ENCODE results near the gene TRIM17.

TRIM17 gene

DNA sequence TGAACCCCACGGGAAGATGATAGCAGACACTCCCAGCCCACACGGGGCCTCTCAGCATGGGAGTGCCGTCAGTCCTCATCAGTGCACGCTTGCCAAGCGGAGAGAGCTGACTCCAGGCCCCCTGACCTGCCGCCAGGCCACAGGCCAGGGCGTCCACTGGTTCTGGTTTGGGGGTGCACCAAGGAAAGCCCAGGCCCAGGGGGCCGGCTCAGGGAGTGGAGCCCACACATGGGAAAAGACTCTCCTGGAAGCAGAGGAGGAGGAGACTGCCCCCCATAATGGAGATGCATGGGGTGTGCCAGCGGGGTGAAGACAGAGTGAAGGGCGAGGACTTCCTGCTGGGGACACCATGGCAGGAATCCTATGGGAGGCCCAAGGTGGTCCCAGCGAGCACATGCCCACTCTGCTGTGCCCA lies 16.4 kb downstream of the TRIM17 start:
- DNase-seq, result no peak

- no peak for DNase-seq
Measured at GRCh38 chr1:228399531-228400236, 17.0 kb downstream of the TRIM17 start.

DNA sequence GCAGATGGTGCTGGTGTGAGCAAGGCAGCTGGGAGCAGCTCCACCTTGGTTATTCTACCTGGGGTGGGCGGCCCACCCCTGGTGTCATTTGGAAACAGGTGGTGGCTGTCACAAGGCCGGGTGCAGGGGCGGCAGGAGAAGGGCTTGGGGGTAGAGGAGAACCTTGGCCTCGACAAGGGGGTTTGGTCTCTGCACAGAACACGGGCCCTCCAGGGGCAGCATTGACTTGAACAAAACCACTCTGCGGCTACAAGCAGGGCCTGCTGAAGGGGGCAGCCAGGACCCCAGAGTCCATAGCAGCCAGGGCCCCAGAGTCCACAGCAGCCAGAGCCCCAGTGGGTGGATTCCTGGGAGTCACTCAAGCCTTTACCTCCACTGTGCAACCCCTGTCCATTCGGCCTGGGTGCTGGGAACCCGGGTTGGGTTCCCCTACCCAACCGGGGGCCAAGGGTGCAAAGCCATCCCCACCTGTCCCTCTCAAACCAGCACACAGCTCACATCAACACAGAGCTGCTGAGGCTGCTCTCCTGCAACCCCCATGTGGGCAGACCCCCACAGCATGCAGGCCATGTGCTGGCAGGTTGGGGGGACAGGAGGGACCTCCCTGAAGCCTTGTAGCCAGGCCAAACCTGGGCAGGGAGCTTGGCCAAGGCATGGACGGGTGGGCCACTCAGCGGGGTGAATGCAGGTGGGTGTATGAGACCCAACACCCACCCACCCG lies 17.8 kb downstream of the TRIM17 start:
- no peak for DNase-seq

DNA sequence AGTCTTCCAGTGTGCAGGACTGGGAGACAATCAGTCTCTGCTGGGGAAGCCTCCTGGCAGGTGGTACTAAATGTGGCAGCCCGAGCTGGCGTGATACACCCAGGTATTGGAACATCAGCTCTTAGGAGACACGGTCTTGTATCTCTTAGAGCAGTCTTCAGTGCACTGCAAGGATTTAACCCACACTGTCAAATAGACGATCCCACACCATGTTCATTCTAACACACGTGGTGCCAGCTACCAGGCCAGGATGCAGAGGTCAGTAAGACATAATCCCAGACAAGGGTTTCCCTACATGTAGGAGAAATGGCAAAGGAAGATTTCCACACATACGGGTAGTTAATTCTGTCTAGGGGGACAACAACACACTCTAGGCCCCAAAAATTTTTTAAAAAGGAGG lies 18.7 kb downstream of the TRIM17 start:
- DNase-seq, result no peak

- no peak for DNase-seq
Measured at GRCh38 chr1:228396770-228397662, 19.6 kb downstream of the TRIM17 start.

DNA sequence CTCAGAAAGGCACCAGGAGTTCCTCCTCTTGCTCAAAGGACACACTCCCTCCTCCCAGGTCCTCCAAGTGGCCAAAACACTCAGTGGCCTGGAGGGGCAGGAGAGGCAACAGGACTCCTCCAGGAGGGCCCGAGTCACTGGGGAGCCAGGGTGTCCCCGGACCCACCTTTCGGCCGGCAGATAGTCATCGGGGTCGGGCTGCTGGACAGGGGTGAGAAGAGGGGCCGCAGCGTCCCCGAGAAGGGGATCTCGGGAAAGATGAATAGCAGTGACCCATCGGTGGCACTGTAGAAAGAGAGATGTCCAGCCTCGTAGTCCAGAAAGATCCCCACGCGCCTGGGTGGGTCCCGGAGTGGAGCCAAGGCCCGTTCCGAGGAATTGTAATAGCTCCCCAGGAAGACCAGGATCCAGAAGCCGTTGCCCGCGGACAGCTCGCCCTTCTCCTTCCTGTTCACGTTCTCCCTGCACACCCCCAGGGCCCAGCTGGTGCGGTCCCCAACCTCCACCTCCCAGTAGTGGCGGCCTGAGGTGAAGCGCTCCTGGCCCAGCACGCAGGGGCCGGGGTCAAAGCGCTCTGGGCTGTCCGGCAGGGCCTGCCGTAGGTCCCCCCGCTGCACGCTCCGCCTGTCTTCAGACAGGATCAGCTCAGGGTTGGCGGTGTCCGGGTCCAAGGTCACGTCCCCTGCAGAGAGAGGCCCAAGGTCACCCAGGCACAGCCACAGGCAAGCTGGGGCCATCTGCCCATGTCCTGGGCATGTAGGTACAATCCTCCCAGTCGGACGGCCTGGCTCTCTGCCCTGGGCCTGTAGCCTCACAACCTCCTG lies 21.9 kb downstream of the TRIM17 start:
- no peak for DNase-seq

- no peak for DNase-seq
Measured at GRCh38 chr1:228393811-228394570, 22.7 kb downstream of the TRIM17 start.

GRCh38 chr1:228393268-228393701 lies 23.4 kb downstream of the TRIM17 start:
- no peak for DNase-seq

DNA sequence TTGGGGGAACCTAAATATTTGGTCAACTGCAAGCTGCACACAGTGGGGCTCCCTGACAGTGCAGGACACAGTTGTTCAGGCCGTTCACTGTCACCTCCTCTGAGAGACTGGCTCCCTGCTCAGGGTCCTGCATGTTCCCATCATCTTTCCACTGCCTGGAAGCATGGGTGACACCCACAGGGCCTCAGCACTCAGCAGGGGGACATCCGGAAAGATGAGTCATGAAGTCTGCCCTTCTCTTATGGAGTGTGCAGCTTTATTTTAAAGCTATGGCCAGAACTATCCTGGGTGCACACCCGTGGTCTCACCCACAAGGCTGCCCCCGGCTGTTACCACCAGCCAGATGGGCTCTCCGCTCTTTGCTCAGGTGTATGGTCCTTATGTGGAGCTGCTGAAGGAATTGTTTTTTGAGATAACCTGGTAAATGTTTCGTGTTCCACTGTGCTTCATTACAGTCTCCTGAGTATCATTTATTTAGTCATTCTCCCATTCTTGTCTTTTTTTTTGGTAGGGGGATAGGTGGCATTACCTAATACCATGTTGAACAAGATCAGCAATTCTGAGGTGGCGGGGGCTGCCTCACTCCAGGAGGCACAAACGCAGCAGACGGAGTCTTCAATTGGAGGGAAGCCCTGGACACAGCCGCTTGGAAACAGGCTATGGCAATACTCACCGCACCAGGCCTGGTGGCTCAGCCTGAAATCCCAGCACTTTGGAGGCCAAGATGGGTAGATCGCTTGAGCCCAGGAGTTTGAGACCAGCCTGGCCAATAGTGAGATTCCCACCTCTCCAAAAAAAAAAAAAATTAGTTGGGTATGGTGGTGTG lies 24.3 kb downstream of the TRIM17 start:
- no peak for DNase-seq

GRCh38 chr1:228391411-228392020 lies 25.1 kb downstream of the TRIM17 start:
- DNase-seq, result no peak

GRCh38 chr1:228390649-228391048 lies 26.0 kb downstream of the TRIM17 start:
- no peak for DNase-seq

GRCh38 chr1:228387321-228387720 lies 29.3 kb downstream of the TRIM17 start:
- DNase-seq, result no peak

DNA sequence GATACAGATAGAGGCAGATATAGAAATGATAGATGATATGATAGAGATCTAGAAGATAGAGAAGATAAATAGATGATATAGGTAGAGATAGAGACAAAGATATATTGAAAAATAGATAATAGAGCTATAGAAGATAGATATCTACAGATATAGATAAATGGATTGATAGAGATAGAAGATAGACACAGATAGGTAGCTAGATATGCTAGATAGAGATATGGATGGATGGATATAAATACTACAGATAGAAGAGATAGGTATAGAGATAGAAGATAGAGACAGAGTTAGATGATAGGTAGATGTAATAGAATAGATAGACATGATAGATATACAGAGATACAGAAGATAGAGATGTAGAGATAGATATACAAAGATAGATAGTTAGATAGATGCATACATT lies 31.4 kb downstream of the TRIM17 start:
- no peak for DNase-seq

DNA sequence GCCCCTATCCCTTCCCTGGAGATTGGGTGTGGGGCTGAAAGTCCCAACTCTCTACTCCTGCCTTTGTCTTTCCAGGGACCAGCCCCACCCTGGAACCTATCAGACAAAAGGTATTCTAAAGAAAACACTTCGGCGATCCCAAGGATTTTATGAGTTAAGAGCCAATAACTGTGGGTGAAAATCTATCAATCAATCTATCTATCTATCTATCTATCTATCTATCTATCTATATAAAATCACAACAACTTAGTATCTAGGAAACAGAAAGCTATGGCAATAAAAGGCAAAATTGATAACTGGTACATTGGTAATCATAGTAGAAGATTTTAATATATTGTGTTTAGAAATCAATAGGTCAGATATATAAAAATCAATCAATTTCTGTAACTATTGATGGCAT lies 32.9 kb downstream of the TRIM17 start:
- DNase-seq, result no peak

DNA sequence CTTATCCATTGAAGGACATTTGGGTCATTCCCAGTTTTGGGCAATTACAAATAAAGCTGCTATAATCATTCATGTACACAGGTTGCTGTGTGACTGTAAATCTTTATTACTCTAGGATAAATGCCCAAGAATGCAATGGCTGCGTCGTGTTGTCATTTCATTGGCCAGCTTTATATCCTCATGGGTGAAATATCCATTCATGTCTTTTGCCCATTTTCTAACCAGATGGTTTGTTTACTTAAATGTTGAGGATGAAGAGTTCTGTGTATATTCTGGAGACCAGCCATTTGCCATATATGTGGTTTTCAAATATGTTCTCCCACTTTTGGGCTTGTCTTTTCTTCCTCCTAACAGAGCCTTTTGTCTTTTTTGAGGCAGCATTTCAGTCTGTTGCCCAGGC lies 35.3 kb downstream of the TRIM17 start:
- no peak for DNase-seq

DNA sequence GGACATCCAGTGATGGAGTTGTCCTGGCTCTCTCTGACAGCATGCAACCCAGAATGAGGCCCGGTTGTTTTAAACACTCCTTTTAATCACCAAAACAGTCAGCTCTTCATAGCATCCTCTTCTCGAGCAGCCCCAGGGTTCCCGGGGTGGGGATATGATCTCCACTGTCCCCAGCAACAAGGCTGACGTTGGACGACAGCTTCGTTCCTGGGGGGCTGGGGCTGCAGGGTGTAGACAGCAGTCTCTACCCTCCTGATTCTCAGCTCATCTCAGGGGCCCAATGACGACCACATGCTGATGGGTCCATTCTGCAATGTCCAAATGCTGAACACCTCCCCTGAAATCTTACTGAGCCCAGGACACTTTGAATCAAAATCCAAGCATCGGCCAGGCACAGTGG lies 37.0 kb downstream of the TRIM17 start:
- no peak for DNase-seq

GRCh38 chr1:228378873-228379460 lies 37.7 kb downstream of the TRIM17 start:
- no peak for DNase-seq

DNA sequence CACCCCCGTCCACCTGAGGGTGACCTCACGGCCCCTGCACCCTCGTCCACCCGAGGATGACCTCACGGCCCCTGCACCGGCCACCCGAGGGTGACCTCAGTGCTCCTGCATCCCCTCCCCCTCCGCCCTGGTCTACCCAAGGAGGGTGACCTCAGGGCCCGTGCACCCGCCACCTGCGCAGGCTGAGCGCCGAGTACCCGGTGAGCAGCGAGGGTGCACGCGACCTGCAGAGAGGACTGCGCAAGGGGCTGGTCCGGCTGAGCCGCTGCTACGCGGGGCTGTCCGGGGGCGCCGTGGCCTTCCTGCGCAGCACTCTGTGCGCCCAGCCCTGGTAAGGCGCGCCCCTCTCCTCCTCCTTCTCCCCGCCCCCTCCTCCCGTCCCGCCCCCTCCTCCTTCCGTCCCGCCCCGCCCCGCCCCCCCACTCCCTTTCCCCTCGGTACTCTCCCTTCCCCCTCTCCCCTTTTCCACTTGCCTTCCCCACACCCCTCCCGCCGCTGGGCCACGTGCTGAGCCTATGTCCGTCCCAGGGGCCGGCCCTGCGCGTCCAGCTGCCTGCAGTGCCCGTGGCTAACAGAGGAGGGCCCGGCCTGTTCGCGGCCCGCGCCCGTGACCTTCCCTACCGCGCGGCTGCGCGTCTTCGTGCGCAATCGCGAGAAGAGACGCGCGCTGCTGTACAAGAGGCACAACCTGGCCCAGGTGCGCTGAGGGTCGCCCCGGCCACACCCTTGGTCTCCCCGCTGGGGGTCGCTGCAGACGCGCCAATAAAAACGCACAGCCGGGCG lies 38.4 kb downstream of the TRIM17 start:
- DNase-seq, result peak; percentile 44

DNA sequence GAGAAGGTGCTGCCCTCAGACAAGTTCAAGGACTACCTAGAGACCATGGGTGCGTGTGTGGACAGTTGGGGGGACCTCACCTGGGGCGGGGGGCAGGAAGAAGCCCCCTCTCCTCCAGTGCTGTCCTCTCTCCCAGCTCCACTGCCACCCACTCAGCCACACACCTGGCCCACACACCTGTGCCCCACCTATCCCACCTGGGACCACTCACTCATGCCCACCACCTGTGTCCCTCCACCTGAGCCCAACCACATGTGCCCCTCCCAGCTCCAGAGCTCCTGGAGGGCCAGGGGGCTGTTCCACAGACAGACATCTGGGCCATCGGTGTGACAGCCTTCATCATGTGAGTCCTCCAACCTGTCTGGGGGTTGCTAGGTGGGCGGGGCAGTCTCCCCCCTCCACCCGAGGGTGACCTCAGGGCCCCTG lies 39.0 kb downstream of the TRIM17 start:
- DNase-seq, result no peak
